Sciatic nerve (tissue), 2 donors: ENCODE data around the gene RALGDS. TPM values are rescaled to one million over a fixed set of nuclear protein-coding genes. Genes with fewer than 3 reads are reported as not detected.
A peak's percentile ranks its signal among the peaks of the same experiment; 100 is the strongest.

ENCODE experiments used
- ATAC-seq: fragments of 200-7000 bp; cut with Tn5 transposase; one replicate; pipeline ENCODE4 v1.9.1; 2020; ENCODE audit warnings: mild to moderate bottlenecking, moderate library complexity
- DNase-seq: peaks from one replicate; pipeline ENCODE4 v3.0.0-alpha.2; 2020; ENCODE audit warnings: low spot score
- intact Hi-C: fragments of 100-400 bp; cut with DNase I; formaldehyde crosslinking; loops from one replicate; pipeline ENCODE4 v1.14.2; 2022
- total RNA-seq: library from RNA; stranded (reverse); fragmentation: NEBNext Ultra II Directional; extraction: Animal tissue kit (Norgen Biotek cat#: 25700); gene quantifications from one replicate; pipeline ENCODE4 v1.2.1, GENCODE V29; 2021
- donor health status: DM: no; HTN: no; CAD: no.
- donor health status: DM: no; HTN: no; CAD: no.

The RALGDS gene
- total RNA-seq, 1 donor from 2014 or later: 59.7 TPM

GRCh38 chr9:133124123-133124906 lies 3.3 kb upstream of the RALGDS start:
- no peak for ATAC-seq
- DNase-seq: no peak
- intact Hi-C loops: no loop called here

- intact Hi-C loops: no loop called here
- DNase-seq (no peak), ATAC-seq (peak; percentile 3)
Observed at GRCh38 chr9:133122935-133123611, 2.0 kb upstream of the RALGDS start.

DNA sequence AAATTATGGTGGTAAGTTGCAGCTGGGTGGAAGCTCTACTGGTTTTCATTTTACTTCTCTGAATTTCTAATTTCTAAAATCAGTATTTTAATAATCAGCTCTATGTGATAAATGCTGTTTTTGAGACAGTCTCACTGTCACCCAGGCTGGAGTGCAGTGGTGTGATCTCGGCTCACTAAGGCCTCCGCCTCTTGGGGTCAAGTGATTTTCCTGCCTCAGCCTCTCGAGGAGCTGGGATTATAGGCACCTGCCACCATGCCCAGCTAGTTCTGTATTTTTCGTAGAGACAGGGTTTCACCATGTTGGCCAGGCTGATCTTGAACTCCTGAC lies 1.5 kb upstream of the RALGDS start:
- intact Hi-C loops: no loop called here
- ATAC-seq (no peak), DNase-seq (no peak)

DNA sequence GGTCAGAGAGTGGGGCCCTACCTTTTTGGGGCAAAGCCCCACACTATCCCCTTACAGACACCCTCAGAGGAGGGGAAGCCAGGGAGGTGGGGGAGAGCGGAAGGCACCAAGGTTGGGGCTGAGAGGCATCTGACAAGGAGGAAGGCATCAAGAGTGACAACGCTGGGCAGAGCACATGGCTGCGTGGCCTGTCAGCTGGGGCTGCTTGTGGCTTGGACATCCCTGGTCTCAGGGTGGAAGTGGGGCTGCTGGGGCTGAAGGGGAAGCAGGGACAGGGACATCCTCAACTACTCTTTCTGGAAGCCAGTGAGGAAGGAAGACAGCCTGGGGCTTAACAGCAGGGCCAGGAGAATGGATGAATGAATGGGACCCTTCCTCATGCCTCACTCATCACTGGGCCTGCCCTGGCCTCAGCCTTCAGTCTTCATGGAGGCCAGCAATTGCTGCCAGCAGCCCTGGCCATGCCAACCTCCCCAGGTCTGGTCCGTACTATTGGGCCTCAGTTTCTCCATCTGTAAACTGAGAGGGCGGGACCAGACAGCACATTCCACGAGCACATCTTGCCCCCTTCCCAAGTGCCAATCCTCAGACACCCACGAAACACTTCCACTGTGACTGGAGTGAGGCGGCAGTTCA lies 993 bp upstream of the RALGDS start:
- intact Hi-C loops: no loop called here
- no peak for DNase-seq
- ATAC-seq: peak; percentile 1

GRCh38 chr9:133120501-133121197 lies 391 bp downstream of the RALGDS start:
- ATAC-seq: no peak
- no peak for DNase-seq
- intact Hi-C loops: no loop called here

GRCh38 chr9:133119846-133120500 lies 1.1 kb downstream of the RALGDS start:
- no peak for DNase-seq
- intact Hi-C loops: no loop called here

DNA sequence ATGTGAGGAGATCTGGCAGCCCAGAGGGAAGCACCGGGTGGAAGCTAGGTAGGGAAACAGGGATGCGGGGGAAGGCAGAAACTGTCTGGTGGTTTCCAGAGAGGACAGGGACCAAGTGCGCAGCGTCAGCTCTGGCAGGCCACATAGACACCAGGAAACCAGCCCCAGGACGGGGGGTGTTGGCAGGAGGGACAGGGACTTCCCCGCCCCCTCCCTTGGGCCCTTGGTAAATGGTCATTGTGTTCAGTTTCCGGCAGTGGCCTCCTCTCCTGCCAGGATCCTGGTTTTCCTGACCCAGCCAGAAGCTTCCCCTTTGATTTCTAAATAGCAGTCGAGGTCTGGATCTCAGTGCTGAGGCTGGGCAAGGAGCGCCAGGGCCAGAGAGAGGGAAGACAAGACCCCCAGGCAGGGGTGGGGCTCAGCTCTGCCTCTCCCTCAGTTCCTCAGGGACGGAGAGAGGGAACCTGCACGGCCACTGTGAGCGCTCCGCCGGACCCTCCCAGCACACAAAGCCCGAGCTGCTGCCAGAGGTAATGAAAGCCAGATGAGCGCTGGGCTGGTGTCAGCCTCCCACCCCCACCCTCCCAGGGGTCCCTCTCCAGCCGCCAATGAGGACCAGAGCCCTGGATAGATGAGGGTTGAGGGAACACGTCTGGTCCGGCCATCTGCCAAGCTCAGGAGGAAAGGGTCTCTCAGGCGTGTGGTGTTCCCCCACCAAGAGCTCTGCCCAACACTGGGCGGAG lies 1.8 kb downstream of the RALGDS start:
- DNase-seq: no peak
- intact Hi-C loops: no loop called here
- ATAC-seq: peak; percentile 14

More at GRCh38 chr9:133119846-133120500, 1.1 kb downstream of the RALGDS start:
- peak; percentile 7 for ATAC-seq

DNA sequence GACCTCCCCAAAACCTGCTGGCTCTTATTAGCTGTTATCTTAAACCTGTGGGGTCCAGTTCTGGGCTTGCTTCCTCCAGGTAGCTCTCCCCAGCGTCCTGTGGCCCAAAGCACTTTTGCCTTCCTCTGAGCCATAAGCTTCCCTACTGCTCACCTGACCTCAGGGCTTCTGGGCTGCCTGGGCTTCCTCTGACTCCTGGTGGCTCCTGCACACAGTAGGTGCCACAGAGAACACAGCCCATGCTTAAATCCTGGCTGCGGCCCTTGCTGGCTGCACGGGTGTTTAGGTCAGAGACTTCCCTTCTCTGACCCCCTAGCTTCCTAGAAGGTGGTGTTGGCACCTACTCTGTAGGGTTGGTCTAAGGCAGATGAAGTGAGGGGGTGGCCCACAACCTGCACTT lies 2.5 kb downstream of the RALGDS start:
- ATAC-seq (no peak), DNase-seq (no peak)
- intact Hi-C loops: no loop called here

GRCh38 chr9:133118179-133118520 lies 2.9 kb downstream of the RALGDS start:
- intact Hi-C loops: no loop called here
- ATAC-seq: no peak
- no peak for DNase-seq

GRCh38 chr9:133117271-133118178 lies 3.5 kb downstream of the RALGDS start:
- no peak for DNase-seq
- intact Hi-C loops: no loop called here
- ATAC-seq: no peak

DNA sequence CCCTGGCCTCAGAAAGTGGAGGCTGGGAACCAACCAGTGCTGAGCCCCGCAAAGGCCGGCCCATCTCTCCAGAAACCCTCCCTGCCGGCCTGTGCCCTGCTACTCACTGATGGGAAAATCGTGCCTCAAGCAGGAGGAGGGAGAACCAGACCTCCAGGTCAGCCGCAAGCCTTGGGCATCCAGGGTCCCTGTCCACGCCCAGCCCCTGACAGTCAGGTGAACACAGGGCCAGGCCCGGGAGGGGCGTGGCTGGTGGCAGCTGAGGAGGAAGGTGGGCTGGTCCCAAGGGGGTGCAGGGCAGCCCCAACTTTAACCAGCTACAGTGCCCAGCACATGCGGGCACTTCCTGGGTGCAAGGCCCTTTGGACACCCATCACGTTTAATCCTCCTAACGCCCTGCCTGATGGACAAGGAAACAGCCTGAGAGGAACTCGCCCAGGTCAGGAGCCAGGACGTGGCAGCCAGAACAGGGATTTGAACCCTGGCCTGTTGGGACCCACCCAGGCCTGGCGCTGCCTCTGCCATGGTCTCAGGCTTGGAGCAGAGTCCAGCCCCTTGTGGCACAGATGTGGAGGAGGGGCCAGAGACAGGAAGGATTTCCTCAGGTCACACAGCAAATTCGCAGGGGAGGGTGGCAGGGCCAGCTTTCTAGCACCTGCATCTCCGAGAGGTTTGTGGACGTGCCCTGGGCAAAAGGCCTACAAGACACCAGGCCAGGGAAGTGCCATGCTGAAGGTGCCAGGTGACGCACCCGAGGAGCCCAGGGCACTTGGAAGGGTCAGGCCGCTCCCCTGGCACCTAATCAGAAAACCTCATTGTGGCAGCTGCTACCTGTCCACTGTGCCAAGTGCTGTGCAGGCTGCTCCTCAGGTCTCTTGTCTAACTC lies 4.5 kb downstream of the RALGDS start:
- no peak for DNase-seq
- ATAC-seq: no peak
- intact Hi-C loops: no loop called here

DNA sequence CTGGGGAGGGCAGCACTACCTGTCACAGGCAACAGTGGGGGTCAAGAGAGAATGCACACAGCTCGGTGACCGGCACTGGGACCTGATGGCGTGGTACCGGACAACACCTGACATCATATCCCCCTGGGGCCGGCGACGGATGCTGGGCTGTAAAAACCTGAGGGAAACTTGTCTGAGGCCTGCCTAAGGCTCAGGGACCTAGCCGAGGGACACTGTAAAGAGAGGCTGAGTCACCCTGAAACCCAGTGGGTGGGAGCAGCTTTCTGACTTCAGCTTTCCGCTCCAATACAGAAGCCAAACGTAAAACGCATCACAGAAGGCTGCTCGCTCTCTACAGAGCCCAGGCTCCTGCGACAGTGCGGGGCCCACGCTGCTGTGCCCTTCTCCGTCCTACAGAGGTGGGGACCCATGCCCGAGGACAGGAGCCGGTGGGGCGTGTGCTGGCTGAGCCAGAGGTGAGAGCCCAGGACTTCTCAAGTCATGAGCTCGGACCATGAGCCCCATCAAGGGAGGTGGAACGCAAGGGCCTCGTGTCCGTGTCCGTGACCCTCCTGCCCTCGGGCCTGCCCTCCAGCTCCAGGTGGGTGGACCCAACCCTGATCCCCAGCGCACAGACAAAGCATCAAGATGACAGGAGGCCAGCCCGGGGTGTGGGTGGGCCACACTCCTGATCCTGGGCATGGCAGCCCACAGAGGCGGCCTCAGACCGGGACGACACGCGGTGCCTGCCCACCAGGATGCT lies 5.3 kb downstream of the RALGDS start:
- DNase-seq: no peak
- ATAC-seq: no peak
- intact Hi-C loops: no loop called here

DNA sequence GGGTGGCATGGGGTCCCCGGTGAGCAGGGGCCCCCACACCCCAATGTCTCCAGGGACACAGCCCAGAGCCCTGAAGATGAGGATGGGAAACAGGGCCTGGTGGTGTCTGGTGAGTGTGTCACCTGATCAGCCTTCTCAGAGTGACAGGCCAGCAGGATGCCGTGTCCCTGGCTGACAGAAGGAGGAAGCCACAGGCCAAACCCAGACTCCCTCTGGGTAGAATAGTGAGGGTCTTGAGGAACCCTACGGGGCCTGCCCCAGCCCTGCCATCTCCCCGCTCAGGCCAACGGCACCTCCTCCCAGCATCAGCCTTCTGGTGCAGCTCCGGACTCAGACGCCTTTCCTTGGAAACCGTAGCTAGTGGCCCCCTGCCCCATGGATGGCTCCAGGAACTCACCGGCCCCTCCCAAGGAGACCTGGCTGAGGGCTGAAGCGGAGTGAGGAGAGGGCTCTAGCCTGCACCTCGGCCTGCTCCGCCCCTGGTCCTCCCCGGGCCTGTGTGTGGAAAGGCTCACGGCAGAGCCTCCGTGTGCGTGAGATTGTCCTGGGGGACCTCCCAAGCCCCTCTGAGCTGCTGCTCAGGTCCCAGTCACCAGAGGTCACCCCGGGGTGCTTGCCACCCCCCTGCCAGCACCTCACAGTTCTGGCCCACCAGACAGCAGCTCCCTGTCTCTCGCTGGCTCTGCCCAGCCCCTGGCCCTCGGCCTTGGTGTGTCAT lies 6.0 kb downstream of the RALGDS start:
- intact Hi-C loops: no loop called here
- DNase-seq (peak; percentile 55), ATAC-seq (no peak)

- intact Hi-C loops: no loop called here
- peak; percentile 64 for DNase-seq
- peak; percentile 32 for ATAC-seq
Observed at GRCh38 chr9:133113949-133114885, 6.8 kb downstream of the RALGDS start.
